Cerebellar cortex (tissue), 1 donor: ENCODE data around the gene NANOG.
A peak's percentile ranks its signal among the peaks of the same experiment; 100 is the strongest.
"Not testable (repeated sequence)": the region's sequence is repeated elsewhere in the genome, so short reads cannot be mapped to it uniquely, and the experiment has no call there.

Experiments used
- DNase-seq: peaks from one replicate; pipeline ENCODE4 v3.0.0-alpha.2; 2015; ENCODE audit warnings: low spot score

NANOG gene

DNA sequence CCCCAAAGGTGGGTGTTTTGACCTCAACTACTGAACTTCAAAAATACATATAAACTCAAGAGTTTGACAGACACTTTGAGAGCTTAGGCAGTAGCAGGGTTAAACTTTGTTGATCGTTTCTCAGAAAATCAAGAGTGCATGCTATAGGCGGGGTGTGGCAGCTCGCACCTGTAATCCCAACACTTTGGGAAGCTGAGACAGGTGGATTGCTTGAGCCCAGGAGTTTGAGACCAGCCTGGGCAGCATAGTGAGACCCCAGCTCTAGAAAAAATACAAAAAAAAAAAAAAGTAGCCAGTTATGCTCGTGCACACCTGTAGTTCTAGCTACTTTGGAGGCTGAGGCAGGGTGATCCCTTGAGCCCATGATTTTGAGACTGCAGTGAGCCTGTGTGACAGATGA is 12.3 kb downstream of the NANOG start:
- no peak for DNase-seq

DNA sequence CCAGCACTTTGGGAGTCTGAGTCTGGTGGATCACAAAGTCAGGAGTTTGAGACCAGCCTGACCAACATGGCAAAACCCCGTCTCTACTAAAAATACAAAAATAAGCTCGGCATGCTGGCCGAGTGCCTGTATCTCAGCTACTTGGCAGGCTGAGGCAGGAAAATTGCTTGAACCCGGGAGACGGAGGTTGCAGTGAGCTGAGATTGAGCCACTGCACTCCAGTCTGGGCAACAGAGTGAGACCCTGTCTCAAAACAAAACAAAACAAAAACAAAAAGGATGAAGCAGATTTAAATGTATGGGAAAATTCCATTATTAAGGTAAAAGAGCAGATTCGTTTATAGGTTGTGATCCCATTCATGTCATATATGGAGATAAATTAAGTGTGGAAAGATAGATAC is 17.1 kb downstream of the NANOG start:
- not testable (repeated sequence) for DNase-seq

DNA sequence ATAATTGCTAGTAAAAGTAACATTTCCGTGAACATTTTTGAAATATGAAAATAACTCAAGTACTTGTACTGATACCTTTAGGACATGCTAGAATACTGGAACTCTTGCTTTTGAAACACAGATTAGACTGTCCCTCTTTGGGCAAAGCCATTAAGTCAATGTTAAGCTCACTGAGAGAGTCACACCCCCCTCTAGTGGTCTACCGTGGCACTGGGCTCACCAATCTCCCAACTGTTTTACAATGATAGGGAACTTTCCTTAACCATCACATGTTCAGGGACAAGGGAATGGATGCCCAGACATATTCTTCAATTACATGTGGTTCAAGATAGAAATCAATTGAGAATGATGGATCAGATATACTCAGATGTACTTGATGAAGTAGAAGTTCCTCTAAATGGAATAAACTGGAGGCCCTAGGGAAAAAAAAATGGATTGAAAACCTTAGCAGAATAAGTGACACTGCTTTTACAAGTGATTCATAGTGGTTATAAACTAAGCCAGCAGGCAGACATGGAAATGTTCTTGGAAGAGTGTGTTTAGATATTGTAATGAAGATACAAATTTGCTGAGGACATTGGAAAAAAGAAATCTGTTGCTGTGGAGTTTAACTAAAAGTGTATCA is 17.8 kb downstream of the NANOG start:
- DNase-seq = peak; percentile 66

DNA sequence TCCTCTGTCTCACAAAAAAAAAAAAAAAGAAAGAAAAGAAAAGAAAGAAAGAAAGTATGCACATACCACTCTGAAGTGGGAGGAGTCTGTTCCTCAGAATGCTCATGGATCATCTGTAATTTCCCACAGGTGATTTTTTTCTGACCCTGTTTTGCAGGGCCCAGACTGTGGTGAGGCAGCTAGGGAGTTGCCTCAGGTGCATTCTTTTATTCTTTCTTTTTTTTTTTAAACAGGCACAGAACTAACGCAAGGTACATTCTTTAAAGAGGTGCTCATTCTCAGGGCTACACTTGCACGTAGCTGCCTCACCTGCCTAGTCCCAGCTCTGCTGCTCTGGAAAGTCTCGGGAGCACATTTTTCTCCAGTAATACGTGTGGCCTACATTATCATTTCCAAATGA is 36.6 kb downstream of the NANOG start:
- not testable (repeated sequence) for DNase-seq

DNA sequence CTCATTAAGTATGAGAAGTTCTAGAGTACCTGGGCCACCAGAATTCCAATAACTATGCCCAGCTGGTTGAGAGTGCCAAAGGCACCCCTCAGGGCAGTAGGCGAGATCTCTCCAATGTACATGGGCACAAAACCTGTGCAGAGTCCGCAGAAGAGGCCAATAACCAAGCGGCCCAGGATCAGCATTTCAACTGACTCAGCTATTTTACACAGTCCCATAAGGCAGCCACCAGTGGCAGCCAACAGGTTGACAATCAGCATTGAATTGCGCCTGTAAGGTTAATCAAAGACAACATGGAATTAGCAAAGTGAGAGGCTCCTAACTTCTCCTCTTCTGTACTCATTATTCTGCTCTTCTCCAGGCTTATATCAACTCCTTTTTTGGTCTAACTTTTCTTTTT is 40.5 kb downstream of the NANOG start:
- not testable (repeated sequence) for DNase-seq

GRCh38 chr12:7832059-7832696 is 43.0 kb downstream of the NANOG start:
- peak; percentile 41 for DNase-seq

DNA sequence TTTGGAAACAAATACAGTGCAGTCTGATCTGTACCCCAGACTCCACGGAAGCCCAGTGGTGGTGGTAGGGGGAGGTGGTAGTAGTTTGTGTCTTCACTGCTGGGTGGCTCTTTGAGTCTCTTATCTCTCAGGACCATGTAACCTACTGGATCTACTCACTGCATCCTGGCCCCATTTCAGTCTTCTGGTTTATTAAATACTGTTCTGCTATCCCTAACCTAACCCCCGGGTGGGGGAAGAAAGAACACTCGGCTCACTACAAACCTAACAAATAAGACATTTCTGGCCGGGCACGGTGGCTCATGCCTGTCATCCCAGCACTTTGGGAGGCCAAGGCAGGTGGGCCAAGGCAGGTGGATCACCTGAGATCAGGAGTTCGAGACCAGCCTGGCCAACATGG is 44.0 kb downstream of the NANOG start:
- DNase-seq = not testable (repeated sequence)

- DNase-seq = no peak
These were observed 44.6 kb downstream of the NANOG start for GRCh38 chr12:7833831-7834230.

- no peak for DNase-seq
These were observed 45.5 kb downstream of the NANOG start for GRCh38 chr12:7834701-7835100.

DNA sequence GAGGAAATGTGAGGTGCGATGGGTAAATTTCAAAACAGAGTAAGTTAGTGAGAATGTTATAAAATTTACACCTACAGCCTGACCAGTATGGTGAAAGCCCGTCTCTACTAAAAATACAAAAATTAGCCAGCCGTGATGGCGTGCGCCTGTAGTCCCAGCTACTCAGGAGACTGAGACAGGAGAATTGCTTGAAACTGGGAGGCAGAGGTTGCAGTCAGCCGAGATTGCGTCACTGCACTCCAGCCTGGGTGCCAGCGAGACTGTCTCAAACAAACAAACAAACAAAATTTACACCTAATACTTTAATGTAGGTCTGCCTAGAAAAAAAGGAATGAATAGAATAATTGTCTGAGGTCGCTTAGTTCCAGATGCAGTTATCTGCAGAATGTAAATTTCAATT is 45.9 kb downstream of the NANOG start:
- DNase-seq = no peak

DNA sequence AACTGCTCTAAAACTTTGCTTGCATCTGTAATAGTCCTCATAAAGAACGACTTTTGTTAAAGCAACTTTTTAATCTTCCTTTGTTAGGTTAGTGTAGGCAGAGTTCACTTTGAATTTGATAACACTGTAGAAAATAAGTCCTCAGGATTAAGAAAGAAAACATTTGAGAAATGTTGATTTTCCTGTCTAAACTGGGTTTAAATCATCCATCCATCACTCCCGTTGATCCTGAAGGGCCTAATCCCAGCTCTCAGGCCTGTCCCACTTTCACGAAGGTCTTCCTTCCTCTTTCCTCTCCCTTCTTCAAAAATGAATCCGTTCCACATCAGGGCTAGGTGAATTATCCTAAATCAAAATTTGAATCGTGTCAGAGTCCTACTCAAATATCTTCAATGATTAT is 46.6 kb downstream of the NANOG start:
- DNase-seq = no peak

- no peak for DNase-seq
These were observed 48.2 kb downstream of the NANOG start for GRCh38 chr12:7837366-7837765.

DNA sequence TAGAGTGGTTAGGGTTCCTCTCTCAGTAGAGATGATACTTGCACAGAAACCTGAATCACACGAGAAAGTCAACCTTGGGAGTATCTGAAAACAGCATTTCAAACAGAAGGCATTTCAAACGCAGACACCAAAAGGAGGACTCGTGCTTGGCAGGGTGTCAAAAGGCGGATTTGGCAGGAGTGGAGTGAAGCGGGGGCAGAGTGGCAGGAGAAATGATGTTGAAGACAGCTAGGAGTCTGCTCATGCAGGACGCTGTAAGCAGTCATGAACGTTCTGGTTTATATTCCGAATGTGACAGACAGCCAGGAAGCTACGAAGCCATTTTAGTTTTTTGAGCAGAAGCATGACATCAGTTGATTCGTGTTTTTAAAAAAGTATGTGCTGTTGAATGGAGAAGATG is 50.0 kb downstream of the NANOG start:
- peak; percentile 93 for DNase-seq

GRCh38 chr12:7839848-7840247 is 50.6 kb downstream of the NANOG start:
- not testable (repeated sequence) for DNase-seq

GRCh38 chr12:7842444-7842843 is 53.2 kb downstream of the NANOG start:
- DNase-seq = not testable (repeated sequence)

DNA sequence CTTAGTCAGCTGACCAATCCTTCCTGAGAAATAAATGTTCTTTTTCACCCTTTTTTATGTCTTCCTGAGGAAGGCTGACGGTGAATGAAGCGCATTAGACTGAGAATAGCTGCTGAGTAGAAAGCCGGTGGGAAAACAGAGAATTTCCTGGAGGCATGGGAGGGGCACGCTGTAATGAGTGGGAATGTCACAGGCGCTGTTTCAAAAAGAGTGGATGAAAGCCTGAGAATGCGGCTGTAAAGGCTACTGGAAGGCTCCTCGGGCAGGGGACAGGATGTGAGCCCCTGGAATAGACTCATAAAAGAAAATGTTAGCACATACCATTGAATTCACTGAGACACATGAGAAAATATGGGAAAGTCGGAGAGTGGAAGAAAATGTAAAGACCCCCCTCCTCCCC is 53.9 kb downstream of the NANOG start:
- peak; percentile 8 for DNase-seq

DNA sequence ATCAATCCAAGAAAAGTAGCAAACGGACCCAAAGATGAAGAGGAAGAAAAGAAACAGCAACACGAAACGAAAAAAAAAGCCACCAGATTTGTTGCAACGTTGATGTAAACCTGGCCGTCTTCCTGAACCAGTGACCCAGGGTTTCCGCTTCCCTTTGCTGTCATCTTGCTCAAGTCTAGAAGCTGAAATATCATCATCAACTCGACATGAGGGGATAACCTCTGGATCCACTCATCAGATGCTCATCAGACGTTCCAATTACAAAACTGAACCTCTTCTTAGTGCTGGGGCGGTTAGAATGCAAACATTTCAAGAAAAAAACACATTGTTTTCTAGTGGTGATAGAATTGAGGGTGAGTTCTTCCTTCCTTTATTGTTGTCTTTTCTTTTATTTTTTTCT is 54.4 kb downstream of the NANOG start:
- DNase-seq = not testable (repeated sequence)

- no peak for DNase-seq
These were observed 54.9 kb downstream of the NANOG start for GRCh38 chr12:7844116-7844515.

GRCh38 chr12:7847226-7848097 is 58.3 kb downstream of the NANOG start:
- DNase-seq = peak; percentile 61

GRCh38 chr12:7848098-7848422 is 58.9 kb downstream of the NANOG start:
- DNase-seq = not testable (repeated sequence)
